ENCODE results near the gene LYPD6. TPM values are rescaled to one million over a fixed set of nuclear protein-coding genes. Genes with fewer than 3 reads are reported as not detected.

Gene LYPD6
- total RNA-seq, 1 donor from 2014 or later: 9.4 TPM

GRCh38 chr2:149394864-149395263 lies 64.5 kb downstream of the LYPD6 start:
- FAIRE-seq: no peak
- no peak for DNase-seq (ENCODE audit: low spot score in 2 of 2)

GRCh38 chr2:149399934-149400615 lies 69.7 kb downstream of the LYPD6 start:
- no peak for FAIRE-seq
- no peak for DNase-seq (ENCODE audit: low spot score in 2 of 2)

GRCh38 chr2:149400997-149401396 lies 70.6 kb downstream of the LYPD6 start:
- FAIRE-seq (no peak), DNase-seq (ENCODE audit: low spot score in 2 of 2) (no peak)

- no peak for FAIRE-seq
- DNase-seq (ENCODE audit: low spot score in 2 of 2): no peak
Measured at GRCh38 chr2:149409506-149409905, 79.1 kb downstream of the LYPD6 start.

- DNase-seq (ENCODE audit: low spot score in 2 of 2) (no peak), FAIRE-seq (no peak)
Measured at GRCh38 chr2:149410701-149411484, 80.5 kb downstream of the LYPD6 start.

- FAIRE-seq (no peak), DNase-seq (ENCODE audit: low spot score in 2 of 2) (no peak)
Measured at GRCh38 chr2:149413487-149413886, 83.1 kb downstream of the LYPD6 start.

GRCh38 chr2:149415086-149415485 lies 84.7 kb downstream of the LYPD6 start:
- DNase-seq (ENCODE audit: low spot score in 2 of 2) (no peak), FAIRE-seq (no peak)

- DNase-seq (ENCODE audit: low spot score in 2 of 2) (no peak), FAIRE-seq (no peak)
Measured at GRCh38 chr2:149418065-149418464, 87.7 kb downstream of the LYPD6 start.

- no peak for FAIRE-seq
- DNase-seq (ENCODE audit: low spot score in 2 of 2): no peak
Measured at GRCh38 chr2:149420053-149420963, 89.9 kb downstream of the LYPD6 start.

GRCh38 chr2:149421791-149422190 lies 91.4 kb downstream of the LYPD6 start:
- no peak for FAIRE-seq

GRCh38 chr2:149422337-149422990 lies 92.1 kb downstream of the LYPD6 start:
- no peak for FAIRE-seq
- DNase-seq (ENCODE audit: low spot score in 2 of 2): no peak

More at GRCh38 chr2:149421791-149422190, 91.4 kb downstream of the LYPD6 start:
- no peak for DNase-seq (ENCODE audit: low spot score in 2 of 2)

- no peak for FAIRE-seq
- DNase-seq (ENCODE audit: low spot score in 2 of 2): no peak
Measured at GRCh38 chr2:149422991-149423338, 92.6 kb downstream of the LYPD6 start.

GRCh38 chr2:149423630-149424029 lies 93.2 kb downstream of the LYPD6 start:
- FAIRE-seq (no peak), DNase-seq (ENCODE audit: low spot score in 2 of 2) (no peak)

GRCh38 chr2:149427387-149427786 lies 97.0 kb downstream of the LYPD6 start:
- FAIRE-seq (no peak), DNase-seq (ENCODE audit: low spot score in 2 of 2) (no peak)

- FAIRE-seq (no peak), DNase-seq (ENCODE audit: low spot score in 2 of 2) (no peak)
Measured at GRCh38 chr2:149428783-149429182, 98.4 kb downstream of the LYPD6 start.

GRCh38 chr2:149430743-149431736 lies 100.7 kb downstream of the LYPD6 start:
- DNase-seq (ENCODE audit: low spot score in 2 of 2): no peak
- FAIRE-seq: no peak

GRCh38 chr2:149438330-149438960 lies 108.1 kb downstream of the LYPD6 start:
- no peak for FAIRE-seq
- no peak for DNase-seq (ENCODE audit: low spot score in 2 of 2)

- FAIRE-seq (no peak), DNase-seq (ENCODE audit: low spot score in 2 of 2) (no peak)
Measured at GRCh38 chr2:149441255-149441654, 110.9 kb downstream of the LYPD6 start.

- FAIRE-seq: no peak
- DNase-seq (ENCODE audit: low spot score in 2 of 2): no peak
Measured at GRCh38 chr2:149442346-149442745, 112.0 kb downstream of the LYPD6 start.

Data from frontal cortex (tissue), 4 donors.